HCT116 (cell line): ENCODE measurements around the gene GPC1. TPM values are rescaled to one million over a fixed set of nuclear protein-coding genes. Genes with fewer than 3 reads are reported as not detected.

ENCODE experiments used
- ATAC-seq: fragments of 200-7000 bp; cut with Tn5 transposase; 2 replicates; pipeline ENCODE4 v1.9.1; 2020; ENCODE audit warnings: mild to moderate bottlenecking, moderate library complexity
- BruUV-seq: library from RNA; stranded (reverse); fragments of 400-500 nt; replicated peaks from 2 replicates; lab custom pipeline; 2021; lab: Mats Ljungman, UMichigan
- CTCF ChIA-PET: fragments of 300-600 bp; sonication (Branson Sonifier 250); formaldehyde crosslinking; loops from one replicate; lab custom pipeline; 2021; ENCODE audit warnings: antibody characterized with exemption; lab: Charles Lee
- POLR2A ChIA-PET: fragments of 300-600, 350-600 bp; sonication (Branson Sonifier 250); formaldehyde crosslinking; loops from one replicate; lab custom pipeline; 2021; ENCODE audit warnings: antibody characterized with exemption; lab: Charles Lee
- RAD21 ChIA-PET, 2 experiments: fragments of 300-600 bp; sonication (Branson Sonifier 250); formaldehyde crosslinking; loops; one replicate each; lab custom pipeline; 2023; ENCODE audit warnings: low total read pairs in 2 of 2; ENCODE audit not compliant: uncharacterized antibody in 2 of 2, unreplicated experiment in 2 of 2, low non-redundant PET in 1 of 2; lab: Charles Lee
- DNase-seq: peaks from one replicate; pipeline ENCODE4 v3.0.0-alpha.2; 2010; ENCODE audit warnings: low read depth, low spot score
- H2AFZ ChIP-seq: fragments of 200-600 bp; shearing (Covaris generic), sonication (generic); 2 replicates; pipeline ENCODE4 v1.6.1; 2017; ENCODE audit warnings: low read depth, mixed run types, mixed read lengths, antibody characterized with exemption, low read length; ENCODE audit not compliant: poor library complexity, severe bottlenecking
- H3K27ac ChIP-seq: 2 replicates; pipeline ENCODE4 v1.5.1; 2012; ENCODE audit warnings: low read depth, low read length
- H3K27me3 ChIP-seq: fragments of 200-600 bp; sonication (generic); 2 replicates; pipeline ENCODE4 v1.6.1; 2016; ENCODE audit warnings: mixed run types, low read length, mixed read lengths; ENCODE audit not compliant: insufficient read depth
- H3K36me3 ChIP-seq, 2 experiments: fragments of 200-500 bp in 1 of 2; fragments of 200-600 bp in 1 of 2; sonication (Bioruptor generic) in 1 of 2; sonication (generic) in 1 of 2; 2 replicates each; pipeline versions ENCODE4 v1.5.1 to v1.6.1; 2014 to 2016; ENCODE audit warnings: low read length in 2 of 2, inconsistent platforms in 1 of 2, mixed read lengths in 1 of 2, mixed run types in 1 of 2; ENCODE audit not compliant: insufficient read depth in 2 of 2, control insufficient read depth in 1 of 2
- H3K4me1 ChIP-seq, 2 experiments: fragments of 200-600 bp in 1 of 2; sonication (generic) in 1 of 2; 2 replicates each; pipeline versions ENCODE4 v1.5.1 to v1.6.1; 2012 to 2017; ENCODE audit warnings: low read length in 2 of 2, inconsistent platforms in 1 of 2, mild to moderate bottlenecking in 1 of 2, mixed read lengths in 1 of 2, mixed run types in 1 of 2, moderate library complexity in 1 of 2; ENCODE audit not compliant: insufficient read depth in 2 of 2, control insufficient read depth in 1 of 2
- H3K4me2 ChIP-seq: fragments of 200-600 bp; sonication (generic); 2 replicates; pipeline ENCODE4 v1.6.1; 2017; ENCODE audit warnings: mixed run types, low read length, mixed read lengths
- H3K4me3 ChIP-seq, 2 experiments: fragments of 200-600 bp in 1 of 2; sonication (generic) in 1 of 2; replicated peaks in 1 of 2; 2 replicates each; pipeline ENCODE4 v1.5.1; 2011 to 2016; ENCODE audit warnings: low read length in 2 of 2, control low read depth in 1 of 2, low read depth in 1 of 2, mild to moderate bottlenecking in 1 of 2, mixed read lengths in 1 of 2, mixed run types in 1 of 2
- H3K79me2 ChIP-seq: fragments of 200-600 bp; sonication (generic); 2 replicates; pipeline ENCODE4 v1.6.1; 2017; ENCODE audit warnings: mild to moderate bottlenecking, mixed run types, low read length, moderate library complexity, mixed read lengths; ENCODE audit not compliant: insufficient read depth
- H3K9ac ChIP-seq: fragments of 200-600 bp; sonication (generic); 2 replicates; pipeline ENCODE4 v1.6.1; 2016; ENCODE audit warnings: low read length, mixed read lengths
- H3K9me2 ChIP-seq: fragments of 200-600 bp; sonication (generic), shearing (Covaris generic); 2 replicates; pipeline ENCODE4 v1.6.1; 2017; ENCODE audit warnings: mixed run types, mild to moderate bottlenecking, moderate library complexity; ENCODE audit not compliant: insufficient read depth
- H3K9me3 ChIP-seq, 2 experiments: fragments of 200-500 bp in 1 of 2; fragments of 200-600 bp in 1 of 2; sonication (Bioruptor generic) in 1 of 2; sonication (generic) in 1 of 2; 2 replicates each; pipeline ENCODE4 v1.6.1; 2014 to 2017; ENCODE audit warnings: low read length in 2 of 2, mixed read lengths in 2 of 2, inconsistent platforms in 1 of 2, low read depth in 1 of 2, mild to moderate bottlenecking in 1 of 2, mixed run types in 1 of 2, moderate library complexity in 1 of 2; ENCODE audit not compliant: control insufficient read depth in 1 of 2, insufficient read depth in 1 of 2
- H4K20me1 ChIP-seq: fragments of 200-600 bp; sonication (generic), shearing (Covaris generic); 2 replicates; pipeline ENCODE4 v1.6.1; 2017; ENCODE audit warnings: mixed run types, mild to moderate bottlenecking, moderate library complexity; ENCODE audit not compliant: insufficient read depth
- ATF3 ChIP-seq: IDR thresholded peaks from 2 replicates; pipeline ENCODE4 v1.6.1; 2012
- CBX3 ChIP-seq: IDR thresholded peaks from 2 replicates; pipeline ENCODE4 v1.6.1; 2012; ENCODE audit warnings: low read depth
- CEBPB ChIP-seq: IDR thresholded peaks from 2 replicates; pipeline ENCODE4 v1.6.1; 2012; ENCODE audit warnings: low read depth
- CTCF ChIP-seq, 3 experiments: fragments of 200-600 bp in 1 of 3; sonication (generic) in 1 of 3; IDR thresholded peaks in 2 of 3; conservative IDR thresholded peaks in 1 of 3; 2 replicates each; pipeline ENCODE4 v1.5.1; 2012 to 2017; ENCODE audit warnings: low read depth in 2 of 3, low read length in 2 of 3, antibody characterized with exemption in 1 of 3, borderline replicate concordance in 1 of 3, control low read depth in 1 of 3, mild to moderate bottlenecking in 1 of 3, mixed read lengths in 1 of 3, mixed run types in 1 of 3, moderate library complexity in 1 of 3; ENCODE audit not compliant: insufficient read depth in 1 of 3
- ELF1 ChIP-seq: IDR thresholded peaks from 2 replicates; pipeline ENCODE4 v1.6.1; 2012; ENCODE audit warnings: low read depth, borderline replicate concordance
- EZH2 ChIP-seq: fragments of 200-600 bp; sonication (generic); IDR thresholded peaks from 2 replicates; pipeline ENCODE4 v1.6.1; 2017; ENCODE audit warnings: antibody characterized with exemption, mixed run types
- EZH2phosphoT487 ChIP-seq: fragments of 200-600 bp; IDR thresholded peaks from 2 replicates; pipeline ENCODE4 v1.6.1; 2018; ENCODE audit warnings: antibody characterized with exemption, borderline replicate concordance
- FOSL1 ChIP-seq: IDR thresholded peaks from 2 replicates; pipeline ENCODE4 v1.6.1; 2012; ENCODE audit warnings: low read depth
- JUND ChIP-seq: IDR thresholded peaks from 2 replicates; pipeline ENCODE4 v1.6.1; 2012
- MAX ChIP-seq: IDR thresholded peaks from 2 replicates; pipeline ENCODE4 v1.6.1; 2012
- POLR2A ChIP-seq: IDR thresholded peaks from 2 replicates; pipeline ENCODE4 v1.7.0; 2011; ENCODE audit warnings: borderline replicate concordance; ENCODE audit not compliant: insufficient read depth, insufficient read length; ENCODE audit errors: extremely low read depth
- POLR2AphosphoS5 ChIP-seq: IDR thresholded peaks from 2 replicates; pipeline ENCODE4 v1.6.1; 2011; ENCODE audit warnings: mild to moderate bottlenecking, low read depth, low read length, moderate library complexity
- RAD21 ChIP-seq: IDR thresholded peaks from 2 replicates; pipeline ENCODE4 v1.6.1; 2012; ENCODE audit warnings: low read depth, mild to moderate bottlenecking
- SIN3A ChIP-seq: IDR thresholded peaks from 2 replicates; pipeline ENCODE4 v1.6.1; 2012; ENCODE audit warnings: low read depth
- SRF ChIP-seq: IDR thresholded peaks from 2 replicates; pipeline ENCODE4 v1.6.1; 2012; ENCODE audit warnings: low read depth
- TCF7L2 ChIP-seq: IDR thresholded peaks from 2 replicates; pipeline ENCODE4 v1.7.0; 2011; ENCODE audit warnings: borderline replicate concordance, inconsistent platforms; ENCODE audit not compliant: insufficient read depth, insufficient read length; ENCODE audit errors: extremely low read depth
- ZFX ChIP-seq: fragments of 450-650 bp; IDR thresholded peaks from 2 replicates; pipeline ENCODE4 v1.6.1; 2017
- intact Hi-C: fragments of 100-400 bp; cut with micrococcal nuclease; formaldehyde crosslinking; loops from 2 replicates; pipeline ENCODE4 v1.10.0; 2022
- total RNA-seq: library from RNA; stranded (reverse); gene quantifications from one replicate; pipeline ENCODE4 v1.2.1, GENCODE V29; 2021; ENCODE audit not compliant: unreplicated experiment
- TF ChIP-seq, protein P1 (sequence below): IDR thresholded peaks from 2 replicates; pipeline ENCODE4 v1.6.1; 2012; ENCODE audit warnings: low read depth

Gene GPC1
- total RNA-seq, 1 experiment from 2014 or later = 79.1 TPM

DNA sequence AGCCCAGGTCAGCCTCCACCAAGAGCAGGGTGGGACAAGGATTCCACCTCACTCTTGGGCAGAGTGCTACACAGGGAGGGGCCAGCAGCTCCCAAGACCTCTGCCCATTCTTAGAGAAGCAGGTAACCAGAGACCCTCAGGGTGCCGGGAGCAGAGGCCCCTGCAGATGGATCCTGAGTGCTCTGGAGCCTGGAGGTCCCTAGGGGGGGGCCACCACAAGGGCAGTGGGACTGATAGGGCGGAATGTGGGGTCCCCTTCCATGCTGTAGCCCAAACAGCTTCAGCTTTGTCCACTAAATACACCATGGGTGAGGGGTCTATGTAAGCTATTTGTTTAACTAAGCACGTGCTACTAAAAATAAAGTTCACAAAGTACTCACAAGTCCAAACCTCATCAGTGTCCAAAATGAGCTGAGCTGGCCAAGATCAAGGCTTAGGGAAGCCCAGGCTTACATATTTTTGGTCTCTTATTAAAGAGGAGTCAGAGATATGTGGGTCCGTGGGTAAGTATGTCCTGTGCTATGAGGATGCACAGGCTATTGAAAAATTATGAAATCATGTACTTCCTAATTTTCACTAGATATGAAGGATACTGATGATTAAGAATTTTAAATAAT is 21.5 kb upstream of the GPC1 start:
- H3K4me3 ChIP-seq = no peak overlapping the region

More for the DNA sequence above, 21.5 kb upstream of the GPC1 start:
- ChIA-PET POLR2A (no interaction called here), RAD21 (no interaction called here), CTCF (no interaction called here)
- no peaks in the 10 kb centered on the region for H3K9me2 ChIP-seq
- BruUV-seq = no TSS peak
- no peak overlapping the region for H3K27ac ChIP-seq
- H3K79me2 ChIP-seq = no peaks in the 10 kb centered on the region
- no peak overlapping the region for H2AFZ ChIP-seq
- DNase-seq = no peak
- ATAC-seq = no peak
- H3K9me3 ChIP-seq = peaks cover 5 to 7% of the 10 kb centered on the region in 2 experiments; a peak in 2 of 4 replicates
- H3K27me3 ChIP-seq = no peaks in the 10 kb centered on the region
- no peaks in the 10 kb centered on the region for H4K20me1 ChIP-seq
- no peak overlapping the region for H3K4me2 ChIP-seq
- intact Hi-C loops = no loop called here
- no peak for TF ChIP-seq ATF3
- no peak for TF ChIP-seq SIN3A
- no peak for TF ChIP-seq RAD21
- no peak for TF ChIP-seq CEBPB
- no peak for TF ChIP-seq EZH2phosphoT487
- no peak for TF ChIP-seq MAX
- TF ChIP-seq SRF = no peak
- TF ChIP-seq POLR2AphosphoS5 = no peak
- TF ChIP-seq, protein P1, sequence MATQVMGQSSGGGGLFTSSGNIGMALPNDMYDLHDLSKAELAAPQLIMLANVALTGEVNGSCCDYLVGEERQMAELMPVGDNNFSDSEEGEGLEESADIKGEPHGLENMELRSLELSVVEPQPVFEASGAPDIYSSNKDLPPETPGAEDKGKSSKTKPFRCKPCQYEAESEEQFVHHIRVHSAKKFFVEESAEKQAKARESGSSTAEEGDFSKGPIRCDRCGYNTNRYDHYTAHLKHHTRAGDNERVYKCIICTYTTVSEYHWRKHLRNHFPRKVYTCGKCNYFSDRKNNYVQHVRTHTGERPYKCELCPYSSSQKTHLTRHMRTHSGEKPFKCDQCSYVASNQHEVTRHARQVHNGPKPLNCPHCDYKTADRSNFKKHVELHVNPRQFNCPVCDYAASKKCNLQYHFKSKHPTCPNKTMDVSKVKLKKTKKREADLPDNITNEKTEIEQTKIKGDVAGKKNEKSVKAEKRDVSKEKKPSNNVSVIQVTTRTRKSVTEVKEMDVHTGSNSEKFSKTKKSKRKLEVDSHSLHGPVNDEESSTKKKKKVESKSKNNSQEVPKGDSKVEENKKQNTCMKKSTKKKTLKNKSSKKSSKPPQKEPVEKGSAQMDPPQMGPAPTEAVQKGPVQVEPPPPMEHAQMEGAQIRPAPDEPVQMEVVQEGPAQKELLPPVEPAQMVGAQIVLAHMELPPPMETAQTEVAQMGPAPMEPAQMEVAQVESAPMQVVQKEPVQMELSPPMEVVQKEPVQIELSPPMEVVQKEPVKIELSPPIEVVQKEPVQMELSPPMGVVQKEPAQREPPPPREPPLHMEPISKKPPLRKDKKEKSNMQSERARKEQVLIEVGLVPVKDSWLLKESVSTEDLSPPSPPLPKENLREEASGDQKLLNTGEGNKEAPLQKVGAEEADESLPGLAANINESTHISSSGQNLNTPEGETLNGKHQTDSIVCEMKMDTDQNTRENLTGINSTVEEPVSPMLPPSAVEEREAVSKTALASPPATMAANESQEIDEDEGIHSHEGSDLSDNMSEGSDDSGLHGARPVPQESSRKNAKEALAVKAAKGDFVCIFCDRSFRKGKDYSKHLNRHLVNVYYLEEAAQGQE = no peak
- no peak for TF ChIP-seq CTCF (IDR thresholded peaks at IDR 0.05 in 2 of 3, conservative IDR thresholded peaks at IDR 0.05 in 1 of 3; ENCODE audit: borderline replicate concordance in 1 of 3, insufficient read depth in 1 of 3, low read depth in 2 of 3, low read length in 2 of 3)
- TF ChIP-seq ELF1 = no peak
- TF ChIP-seq ZFX = no peak
- TF ChIP-seq EZH2 = no peak
- no peak for TF ChIP-seq JUND
- no peak for TF ChIP-seq POLR2A
- TF ChIP-seq FOSL1 = no peak
- TF ChIP-seq TCF7L2 = no peak
- TF ChIP-seq CBX3 = no peak
- no peaks in the 10 kb centered on the region for H3K4me1 ChIP-seq
- no peaks in the 10 kb centered on the region for H3K36me3 ChIP-seq
- no peak overlapping the region for H3K9ac ChIP-seq
